Measurements from ENCODE around the gene TMEM163.
"Not testable (repeated sequence)": the region's sequence is repeated elsewhere in the genome, so short reads cannot be mapped to it uniquely, and the experiment has no call there.

Gene TMEM163

DNA sequence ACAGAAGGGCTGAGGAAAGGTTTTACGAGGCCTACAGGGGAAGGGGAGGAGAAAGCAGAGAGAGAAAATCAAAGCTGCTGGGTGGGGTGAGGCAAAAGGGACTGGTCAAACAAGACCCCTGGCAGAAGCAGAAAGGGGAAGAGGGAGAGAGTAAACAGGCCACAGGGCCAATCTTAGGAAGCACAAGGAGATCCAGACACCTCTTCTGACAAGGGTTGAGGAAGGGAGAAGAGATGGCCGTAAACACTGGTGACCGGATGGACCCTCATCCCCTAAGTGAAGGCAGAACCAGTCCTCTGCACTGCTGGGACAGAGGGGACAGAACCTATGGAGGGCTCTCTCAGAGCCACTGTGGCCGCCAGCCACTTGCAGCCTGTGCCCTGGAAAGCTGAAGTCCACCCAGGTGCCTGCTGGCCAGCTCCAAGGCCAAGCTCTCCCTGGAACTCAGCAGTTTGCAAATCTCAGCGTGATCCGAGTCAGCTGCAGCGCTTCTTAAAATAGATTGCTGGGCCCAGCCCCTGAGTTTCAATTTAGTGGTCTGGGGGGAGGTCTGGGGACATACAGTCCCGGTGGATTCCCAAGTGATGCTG lies 108.8 kb downstream of the TMEM163 start:
- DNase-seq: no peak

DNA sequence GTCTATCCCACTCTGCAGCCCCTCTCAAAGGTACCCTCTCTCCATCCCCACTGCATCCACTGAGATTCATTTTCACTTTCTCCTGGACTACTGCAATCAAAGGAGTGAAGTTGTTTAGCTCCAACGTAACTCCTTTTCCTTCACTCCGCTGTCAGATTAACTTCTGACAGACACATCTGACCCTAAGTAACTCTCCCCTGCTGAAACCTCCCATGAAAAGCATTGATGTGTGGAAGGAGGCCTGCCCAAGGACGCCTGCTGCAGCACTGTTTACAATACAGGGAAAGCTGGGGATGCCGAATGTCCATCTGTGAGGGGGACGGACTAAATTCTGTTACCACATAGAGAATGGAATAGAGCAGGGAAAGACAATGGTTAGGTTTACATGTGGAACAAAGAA lies 114.8 kb downstream of the TMEM163 start:
- no peak for DNase-seq

DNA sequence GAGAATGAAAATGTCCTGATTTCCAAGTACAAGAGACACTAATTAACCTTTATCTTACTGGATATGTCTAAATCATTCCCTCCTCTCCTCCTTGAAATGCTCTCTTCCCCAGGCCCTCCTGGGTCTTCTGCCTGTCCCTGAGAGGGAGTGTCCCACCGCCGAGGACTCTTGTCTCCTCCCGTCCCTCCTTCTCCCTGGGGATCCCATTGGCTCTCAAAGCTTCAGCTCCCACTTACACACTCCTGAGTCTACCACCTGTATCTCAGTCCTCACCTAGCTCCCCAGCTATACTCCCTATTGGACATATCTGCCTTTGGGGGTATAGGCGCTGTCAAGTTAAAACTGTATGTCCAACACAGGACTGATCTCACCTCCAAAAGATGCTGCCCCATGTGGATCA lies 116.1 kb downstream of the TMEM163 start:
- no peak for DNase-seq

DNA sequence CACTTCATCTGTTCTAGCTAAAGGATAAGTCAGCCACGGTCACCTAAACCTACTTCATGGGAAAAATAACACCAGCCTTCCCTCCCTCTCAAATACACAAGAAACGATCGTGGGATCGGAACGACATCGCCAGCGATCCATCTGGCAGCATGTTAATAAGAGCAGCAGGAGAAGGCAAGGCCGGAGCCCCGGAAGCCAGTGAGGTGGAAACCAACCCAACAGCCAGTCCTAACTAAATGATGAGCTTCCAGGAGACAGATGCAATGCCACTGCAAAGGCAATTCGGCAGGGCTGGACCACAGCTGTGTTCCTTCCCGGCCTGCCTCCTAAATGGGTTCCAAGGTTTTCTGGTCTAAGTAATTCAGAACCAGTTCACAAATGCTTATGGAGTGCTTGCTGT lies 117.5 kb downstream of the TMEM163 start:
- DNase-seq: no peak

GRCh38 chr2:134600208-134600607 lies 118.6 kb downstream of the TMEM163 start:
- no peak for DNase-seq

DNA sequence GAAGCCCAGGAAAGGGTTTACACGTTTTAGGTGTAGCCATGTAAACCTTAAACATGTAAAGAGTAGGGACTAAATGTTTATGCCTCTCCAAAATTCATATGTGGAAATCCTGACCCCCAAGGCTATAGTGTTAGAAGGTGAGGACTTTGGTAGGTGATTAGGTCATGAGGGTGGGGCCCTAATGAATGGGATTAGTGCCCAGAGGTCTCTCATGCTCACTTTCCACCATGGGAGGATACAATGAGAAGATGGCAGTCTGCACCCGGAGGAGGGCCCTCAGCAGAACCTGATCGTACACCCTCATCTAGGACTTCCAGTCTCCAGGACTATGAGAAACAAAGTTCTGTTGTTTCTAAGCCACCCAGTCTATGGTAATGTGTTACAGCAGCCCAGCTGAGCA lies 119.6 kb downstream of the TMEM163 start:
- no peak for DNase-seq

DNA sequence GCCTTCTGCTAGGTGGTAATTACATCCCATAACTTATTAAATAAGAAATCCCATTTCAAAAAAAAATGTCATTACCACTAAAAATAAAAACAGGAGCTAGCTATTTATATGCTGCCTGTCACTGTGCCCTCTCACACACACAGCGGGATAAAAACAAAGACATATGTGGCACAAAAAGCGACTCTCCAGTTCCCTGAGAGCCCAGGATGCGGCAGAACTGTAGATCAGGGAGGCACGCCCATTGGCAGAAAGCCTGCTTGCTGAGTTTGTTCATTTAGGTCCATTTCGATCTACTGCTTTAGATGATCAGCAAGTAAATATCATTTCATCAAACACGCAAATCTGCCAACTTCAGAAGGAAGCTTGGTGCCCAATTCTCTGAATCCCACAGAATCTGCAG lies 124.4 kb downstream of the TMEM163 start:
- no peak for DNase-seq

DNA sequence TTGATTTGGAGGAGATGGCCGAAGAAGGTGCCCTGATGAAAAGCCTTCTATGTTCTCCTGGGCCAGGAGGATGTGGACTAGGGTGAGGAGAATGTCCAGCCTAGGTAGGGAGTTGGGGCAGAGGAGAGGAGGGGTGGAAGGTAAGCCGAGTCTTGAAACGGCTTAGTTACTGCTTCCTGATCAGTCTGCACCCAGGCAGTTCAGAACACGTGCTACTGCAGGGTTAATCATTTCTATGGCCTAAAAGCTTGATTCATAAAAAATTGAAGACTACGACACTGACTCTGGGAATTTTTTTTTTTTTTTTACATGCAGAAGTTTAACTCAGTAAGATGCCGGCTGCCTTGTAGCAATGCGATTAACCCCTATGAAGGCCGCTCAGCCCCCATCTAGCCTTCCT lies 125.3 kb downstream of the TMEM163 start:
- no peak for DNase-seq

GRCh38 chr2:134592377-134592776 lies 126.4 kb downstream of the TMEM163 start:
- DNase-seq: no peak

- no peak for DNase-seq
These were observed 127.3 kb downstream of the TMEM163 start for GRCh38 chr2:134591526-134591925.

- DNase-seq: no peak
These were observed 128.1 kb downstream of the TMEM163 start for GRCh38 chr2:134590679-134591078.

DNA sequence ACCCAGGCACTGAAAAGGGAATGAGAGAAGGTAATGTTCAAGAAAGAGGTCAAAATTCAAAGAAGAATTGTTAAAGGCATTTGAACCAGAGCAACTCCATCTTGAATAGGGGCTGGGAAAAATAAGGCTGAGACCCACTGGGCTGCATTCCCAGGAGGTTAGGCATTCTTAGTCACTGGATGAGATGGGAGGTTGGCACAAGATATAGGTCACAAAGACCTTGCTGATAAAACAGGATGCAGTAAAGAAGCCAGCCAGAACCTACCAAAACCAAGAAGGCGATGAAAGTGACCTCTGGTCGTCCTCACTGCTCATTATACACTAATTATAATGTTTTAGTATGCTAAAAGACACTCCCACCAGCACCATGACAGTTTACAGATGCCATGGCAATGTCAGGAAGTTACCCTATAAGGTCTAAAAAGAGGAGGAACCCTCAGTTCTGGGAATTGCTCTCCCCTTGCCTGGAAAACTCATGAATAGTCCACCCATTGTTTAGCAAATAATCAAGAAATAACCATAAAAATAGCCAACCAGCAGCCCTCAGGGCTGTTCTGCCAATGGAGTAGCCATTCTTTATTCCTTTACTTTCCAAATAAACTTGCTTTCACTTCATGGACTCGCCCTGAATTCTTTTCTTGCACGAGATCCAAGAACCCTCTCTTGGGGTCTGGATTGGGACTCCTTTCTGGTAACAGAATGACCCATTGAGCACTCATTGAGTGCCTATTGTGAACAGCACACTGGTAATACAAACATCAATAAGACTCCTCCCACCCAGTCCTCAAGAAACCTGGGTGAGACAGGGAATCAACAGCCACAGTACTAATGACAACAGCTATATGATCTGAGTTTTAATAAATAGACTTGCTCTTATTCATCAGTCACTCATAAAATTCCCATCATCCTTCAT lies 129.4 kb downstream of the TMEM163 start:
- DNase-seq: not testable (repeated sequence)

DNA sequence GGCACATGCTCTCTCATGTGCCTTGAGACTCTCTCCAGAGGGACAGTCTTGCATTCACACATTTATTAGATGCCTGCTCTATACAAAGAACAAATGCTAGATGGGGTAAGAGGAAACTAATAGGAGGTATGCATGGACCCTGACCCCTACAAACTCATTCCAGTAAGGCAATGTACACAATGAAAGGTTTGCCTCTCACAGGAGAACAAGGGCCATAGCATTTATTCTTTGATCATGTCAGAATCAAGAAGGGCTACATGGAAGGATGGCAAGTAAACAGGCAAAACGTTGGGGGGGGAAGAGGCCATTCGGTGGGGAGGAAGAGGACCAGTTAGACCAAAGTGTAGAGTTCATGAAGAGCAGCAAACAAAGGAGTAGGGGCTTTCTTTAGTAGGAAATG lies 130.2 kb downstream of the TMEM163 start:
- DNase-seq: no peak

DNA sequence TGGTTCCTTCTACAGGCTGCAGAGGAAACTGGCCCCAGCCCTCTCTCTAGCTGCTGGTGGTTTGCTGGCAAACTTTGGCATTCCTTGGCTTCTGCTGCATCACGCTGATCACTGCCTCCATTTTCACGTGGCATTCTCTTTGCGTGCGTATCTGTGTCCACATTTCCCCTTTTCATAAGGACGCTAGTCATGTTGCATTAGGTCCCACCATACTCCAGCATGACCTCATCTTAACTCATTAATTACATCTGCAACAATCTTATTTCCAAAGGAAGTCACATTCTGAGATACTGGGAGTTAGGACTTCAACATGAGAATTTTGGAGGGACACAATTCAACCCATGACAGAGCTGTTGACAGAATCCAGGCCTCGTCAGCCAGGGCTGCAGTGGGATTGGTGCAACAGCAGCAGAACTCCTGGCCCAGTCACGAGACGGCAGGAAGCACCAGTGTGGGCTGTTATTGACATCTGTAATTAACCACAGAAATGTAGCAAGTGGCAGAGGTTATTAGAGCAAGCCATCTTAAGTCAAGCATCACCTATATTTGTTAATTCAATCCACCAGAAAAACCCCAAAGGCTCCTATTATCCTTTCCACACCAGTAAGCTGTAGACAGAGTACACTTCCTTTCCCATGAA lies 132.4 kb downstream of the TMEM163 start:
- DNase-seq: no peak

GRCh38 chr2:134583997-134584520 lies 134.7 kb downstream of the TMEM163 start:
- DNase-seq: no peak

GRCh38 chr2:134583462-134583861 lies 135.3 kb downstream of the TMEM163 start:
- no peak for DNase-seq

DNA sequence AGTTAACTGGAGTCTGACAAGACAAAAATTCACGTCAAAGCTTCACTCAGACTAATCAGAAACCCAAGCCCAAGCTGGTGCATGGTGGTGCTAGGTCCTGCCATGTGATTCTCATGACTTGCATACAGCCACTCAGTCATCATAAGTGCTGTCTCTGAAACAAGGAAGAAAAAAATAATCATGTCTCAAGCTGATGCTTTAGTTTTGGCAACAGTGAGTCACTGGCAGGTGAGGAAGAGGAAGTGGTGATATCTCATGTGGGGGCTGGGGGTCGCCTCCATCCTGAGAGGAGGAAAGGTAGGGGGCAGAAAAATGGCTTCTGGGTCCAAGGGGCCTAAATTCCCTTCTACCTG lies 136.3 kb downstream of the TMEM163 start:
- no peak for DNase-seq

GRCh38 chr2:134581877-134582546 lies 136.8 kb downstream of the TMEM163 start:
- DNase-seq: no peak

- DNase-seq: no peak
These were observed 140.5 kb downstream of the TMEM163 start for GRCh38 chr2:134578316-134578715.

DNA sequence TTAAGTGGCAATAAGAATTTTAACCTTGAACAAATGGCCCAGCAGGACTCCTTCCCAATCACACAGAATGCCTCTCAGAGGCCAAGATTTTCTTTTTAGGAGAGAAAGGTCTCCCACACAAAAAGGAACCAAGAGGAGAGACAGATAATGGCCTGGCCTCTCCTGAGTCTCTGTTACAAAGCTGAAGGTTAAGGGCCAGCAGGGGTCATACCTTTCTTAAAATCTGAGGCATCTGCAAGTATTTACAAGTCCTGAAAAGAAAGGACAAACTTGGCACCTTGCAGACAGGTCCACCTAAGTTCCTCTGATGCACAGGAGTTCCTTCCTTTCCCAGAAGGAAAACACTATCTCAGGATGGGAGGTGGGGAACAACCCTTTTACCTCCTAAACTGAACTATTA lies 142.3 kb downstream of the TMEM163 start:
- DNase-seq: no peak

DNA sequence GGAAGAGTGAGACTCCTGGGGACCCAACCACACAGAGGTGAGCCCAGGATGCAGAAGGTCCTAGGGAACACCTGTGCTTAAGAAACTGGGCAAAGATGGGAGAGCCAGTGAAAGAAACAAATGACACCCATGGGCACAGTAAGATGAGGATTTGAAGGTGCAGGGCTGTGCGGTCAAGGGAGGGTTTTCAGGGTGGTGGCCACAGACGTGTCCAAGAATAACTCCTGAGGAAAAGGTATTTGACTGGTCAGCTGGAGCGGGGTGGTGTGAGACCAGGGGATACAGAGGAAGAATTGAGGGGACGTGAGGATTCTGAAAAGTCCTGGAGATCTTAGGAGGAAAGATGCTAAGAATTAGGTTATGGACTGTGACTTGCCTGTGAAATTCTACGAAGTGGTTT lies 142.9 kb downstream of the TMEM163 start:
- DNase-seq: no peak

DNA sequence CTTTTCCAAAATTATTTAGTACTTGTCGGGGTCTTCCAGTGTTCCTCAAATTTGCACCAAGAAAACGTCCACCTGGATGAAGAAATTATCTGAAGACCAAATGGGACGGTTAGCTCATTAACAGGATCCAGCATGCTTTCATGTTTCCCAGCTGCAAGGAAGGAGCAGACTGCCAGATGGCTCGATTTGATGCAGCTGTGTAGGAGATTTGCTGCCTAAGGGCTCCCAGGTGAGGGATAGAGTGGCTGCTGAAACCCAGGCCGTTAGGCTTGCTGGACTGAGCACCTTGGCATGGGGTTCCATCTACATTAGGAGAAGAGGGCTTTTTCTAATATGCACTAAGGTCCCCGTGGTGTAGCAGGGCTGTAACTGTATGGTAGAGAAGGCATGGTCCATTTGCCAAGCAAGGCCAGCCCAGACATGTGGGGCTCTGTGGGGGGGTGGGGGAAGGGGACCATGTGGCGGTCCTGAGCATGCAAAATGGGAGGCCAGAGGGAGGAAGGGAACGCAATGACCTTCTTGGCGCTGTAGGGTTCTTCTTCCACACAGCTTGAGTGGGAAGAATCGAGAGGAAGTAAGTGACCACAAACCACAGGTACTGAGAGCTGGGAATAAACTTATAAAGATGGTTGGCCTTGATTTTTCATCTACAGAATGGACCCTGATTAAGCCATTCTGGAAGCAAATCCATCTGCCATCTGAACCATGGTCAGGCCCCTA lies 144.0 kb downstream of the TMEM163 start:
- DNase-seq: no peak

DNA sequence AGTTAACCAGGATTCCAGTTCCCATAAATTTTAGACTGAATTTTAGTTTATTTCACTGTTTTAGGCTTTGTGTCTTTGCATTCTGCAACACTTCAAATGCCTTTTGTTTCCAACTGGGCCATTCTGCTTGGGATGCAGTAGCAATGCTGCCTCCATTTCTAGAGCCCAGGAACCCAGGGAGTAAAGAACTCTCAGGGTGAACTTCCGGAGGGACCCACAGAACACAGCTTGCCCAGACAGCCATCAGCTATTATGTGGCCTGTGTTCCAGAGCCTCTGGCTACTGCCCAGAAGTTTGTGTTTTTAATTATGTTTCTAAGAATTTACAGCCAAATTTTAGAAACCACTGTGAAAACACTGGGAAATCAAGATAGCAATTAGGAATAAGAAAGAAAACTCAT lies 145.1 kb downstream of the TMEM163 start:
- no peak for DNase-seq
